GM19395 (cell line): Measurements from ENCODE around the gene IL13RA2.

Source experiments
- ATAC-seq: cut with Tn5 transposase; IDR thresholded peaks from one replicate; pipeline ENCODE4 v1.9.1; 2021; ENCODE audit warnings: mild to moderate bottlenecking, moderate library complexity; ENCODE audit not compliant: unreplicated experiment

IL13RA2 gene

GRCh38 chrX:115017455-115017854 is at the start of gene IL13RA2:
Gene IL13RA2, minus strand, starts transcription at chrX:115017616. Its CDS starts 347 bp downstream, at chrX:115017269.
- no peak for ATAC-seq

- no peak for ATAC-seq
Observed at GRCh38 chrX:115065304-115065703, 47.9 kb upstream of the IL13RA2 start.

- ATAC-seq = no peak
Observed at GRCh38 chrX:115060013-115060412, 42.6 kb upstream of the IL13RA2 start.

- ATAC-seq = no peak
Observed at GRCh38 chrX:115058276-115058675, 40.9 kb upstream of the IL13RA2 start.

GRCh38 chrX:115054876-115055275 is 37.5 kb upstream of the IL13RA2 start:
- no peak for ATAC-seq

GRCh38 chrX:115053223-115053622 is 35.8 kb upstream of the IL13RA2 start:
- no peak for ATAC-seq

GRCh38 chrX:115047715-115048114 is 30.3 kb upstream of the IL13RA2 start:
- no peak for ATAC-seq

- ATAC-seq = no peak
Observed at GRCh38 chrX:115047181-115047580, 29.8 kb upstream of the IL13RA2 start.

- ATAC-seq = no peak
Observed at GRCh38 chrX:115040417-115040816, 23.0 kb upstream of the IL13RA2 start.

- no peak for ATAC-seq
Observed at GRCh38 chrX:115038406-115038805, 21.0 kb upstream of the IL13RA2 start.

GRCh38 chrX:115036029-115036428 is 18.6 kb upstream of the IL13RA2 start:
- no peak for ATAC-seq

GRCh38 chrX:115031989-115032388 is 14.6 kb upstream of the IL13RA2 start:
- ATAC-seq = no peak

GRCh38 chrX:115030625-115031024 is 13.2 kb upstream of the IL13RA2 start:
- ATAC-seq = no peak

- ATAC-seq = no peak
Observed at GRCh38 chrX:115029869-115030570, 12.6 kb upstream of the IL13RA2 start.

- ATAC-seq = no peak
Observed at GRCh38 chrX:115029440-115029839, 12.0 kb upstream of the IL13RA2 start.

- no peak for ATAC-seq
Observed at GRCh38 chrX:115023811-115024210, 6.4 kb upstream of the IL13RA2 start.

- ATAC-seq = no peak
Observed at GRCh38 chrX:115023139-115023538, 5.7 kb upstream of the IL13RA2 start.

- ATAC-seq = no peak
Observed at GRCh38 chrX:115021121-115021520, 3.7 kb upstream of the IL13RA2 start.

- no peak for ATAC-seq
Observed at GRCh38 chrX:115018944-115019343, 1.5 kb upstream of the IL13RA2 start.

GRCh38 chrX:115018040-115018647 is 728 bp upstream of the IL13RA2 start:
- ATAC-seq = no peak

GRCh38 chrX:115013705-115014104 is 3.7 kb downstream of the IL13RA2 start:
- ATAC-seq = no peak

GRCh38 chrX:115011428-115011827 is 6.0 kb downstream of the IL13RA2 start:
- ATAC-seq = no peak

- no peak for ATAC-seq
Observed at GRCh38 chrX:114999906-115000305, 17.5 kb downstream of the IL13RA2 start.
